ENCODE measurements around the gene ARHGAP10. TPM values are rescaled to one million over a fixed set of nuclear protein-coding genes. Genes with fewer than 3 reads are reported as not detected.

Gene ARHGAP10
- polyA plus RNA-seq, 1 experiment = 31.1 TPM

GRCh38 chr4:147944249-147944648 is 212.4 kb downstream of the ARHGAP10 start:
- no peaks in the 10 kb centered on the region for H3K27me3 ChIP-seq (ENCODE audit: control insufficient read depth, insufficient read depth, low read length)
- ChIA-PET POLR2A (no interaction called here), CTCF (interaction anchor here (0.5 to 1.0 kb wide), 2 partner anchors 30 to 77 kb away, joined by 3 to 6 read pairs; no protein-coding TSS in a partner anchor)
- H3K9me3 ChIP-seq (ENCODE audit: control insufficient read depth, insufficient read depth, low read length) = no peaks in the 10 kb centered on the region
- TF ChIP-seq, protein P1, sequence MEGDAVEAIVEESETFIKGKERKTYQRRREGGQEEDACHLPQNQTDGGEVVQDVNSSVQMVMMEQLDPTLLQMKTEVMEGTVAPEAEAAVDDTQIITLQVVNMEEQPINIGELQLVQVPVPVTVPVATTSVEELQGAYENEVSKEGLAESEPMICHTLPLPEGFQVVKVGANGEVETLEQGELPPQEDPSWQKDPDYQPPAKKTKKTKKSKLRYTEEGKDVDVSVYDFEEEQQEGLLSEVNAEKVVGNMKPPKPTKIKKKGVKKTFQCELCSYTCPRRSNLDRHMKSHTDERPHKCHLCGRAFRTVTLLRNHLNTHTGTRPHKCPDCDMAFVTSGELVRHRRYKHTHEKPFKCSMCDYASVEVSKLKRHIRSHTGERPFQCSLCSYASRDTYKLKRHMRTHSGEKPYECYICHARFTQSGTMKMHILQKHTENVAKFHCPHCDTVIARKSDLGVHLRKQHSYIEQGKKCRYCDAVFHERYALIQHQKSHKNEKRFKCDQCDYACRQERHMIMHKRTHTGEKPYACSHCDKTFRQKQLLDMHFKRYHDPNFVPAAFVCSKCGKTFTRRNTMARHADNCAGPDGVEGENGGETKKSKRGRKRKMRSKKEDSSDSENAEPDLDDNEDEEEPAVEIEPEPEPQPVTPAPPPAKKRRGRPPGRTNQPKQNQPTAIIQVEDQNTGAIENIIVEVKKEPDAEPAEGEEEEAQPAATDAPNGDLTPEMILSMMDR (IDR thresholded peaks at IDR 0.05; ENCODE audit: low read depth, low read length) = no peak
- no peak for DNase-seq (ENCODE audit: low read depth, low spot score)
- no peak overlapping the region for H3K27ac ChIP-seq (ENCODE audit: low read depth, low read length)
- no peak overlapping the region for H3K4me3 ChIP-seq (ENCODE audit: low read depth, low read length)

GRCh38 chr4:147944670-147945260 is 212.9 kb downstream of the ARHGAP10 start:
- Histone ChIP-seq H3K9me3 (ENCODE audit: control insufficient read depth, insufficient read depth, low read length) (no peaks in the 10 kb centered on the region), H3K27ac (ENCODE audit: low read depth, low read length) (no peak overlapping the region), H3K4me3 (ENCODE audit: low read depth, low read length) (no peak overlapping the region), H3K27me3 (ENCODE audit: control insufficient read depth, insufficient read depth, low read length) (no peaks in the 10 kb centered on the region)
- no peak for DNase-seq (ENCODE audit: low read depth, low spot score)
- ChIA-PET CTCF (no interaction called here), POLR2A (no interaction called here)
- TF ChIP-seq, protein P1 (IDR thresholded peaks at IDR 0.05; ENCODE audit: low read depth, low read length) = no peak

DNA sequence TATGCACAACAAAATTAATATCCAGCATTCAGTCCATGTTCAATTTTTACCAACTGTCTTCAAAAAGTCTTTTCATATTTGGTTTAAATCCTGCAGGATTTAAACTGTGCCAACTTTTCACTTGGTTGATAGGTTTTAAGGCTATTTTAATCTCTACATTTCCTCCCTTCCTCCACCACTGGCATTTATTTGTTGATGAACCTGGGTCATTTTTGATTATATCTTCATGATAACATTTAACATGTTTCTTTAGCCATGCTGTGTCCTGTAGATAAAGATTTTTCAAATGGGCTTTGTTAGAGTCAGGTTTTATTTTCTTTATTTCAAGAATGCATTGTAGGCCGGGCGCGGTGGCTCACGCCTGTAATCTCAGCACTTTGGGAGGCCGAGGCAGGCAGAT is 216.4 kb downstream of the ARHGAP10 start:
- H3K27me3 ChIP-seq (ENCODE audit: control insufficient read depth, insufficient read depth, low read length) = no peaks in the 10 kb centered on the region
- ChIA-PET POLR2A (no interaction called here), CTCF (no interaction called here)
- H3K9me3 ChIP-seq (ENCODE audit: control insufficient read depth, insufficient read depth, low read length) = no peaks in the 10 kb centered on the region
- no peak overlapping the region for H3K4me3 ChIP-seq (ENCODE audit: low read depth, low read length)
- no peak overlapping the region for H3K27ac ChIP-seq (ENCODE audit: low read depth, low read length)
- TF ChIP-seq, protein P1 (IDR thresholded peaks at IDR 0.05; ENCODE audit: low read depth, low read length) = no peak
- DNase-seq (ENCODE audit: low read depth, low spot score) = no peak

DNA sequence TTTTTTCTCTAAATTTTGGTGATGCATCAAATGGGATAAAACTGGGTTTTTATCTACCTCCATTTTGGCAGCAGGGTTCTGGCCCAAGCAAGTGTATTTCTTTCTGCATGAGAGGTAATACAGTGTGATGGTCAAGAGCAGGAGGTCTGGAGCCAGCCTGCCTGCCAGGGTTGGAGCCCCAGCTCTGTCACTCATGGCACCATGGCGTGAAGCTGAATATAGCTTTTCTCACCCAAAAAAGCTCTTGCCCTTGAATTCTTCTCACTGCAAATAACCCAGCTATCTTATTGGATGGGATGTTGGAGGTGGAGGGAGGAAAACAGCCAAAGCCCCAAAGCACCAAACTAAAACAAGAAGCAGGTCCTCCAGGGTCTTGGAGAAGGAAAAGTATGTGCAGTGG is 218.4 kb downstream of the ARHGAP10 start:
- ChIA-PET CTCF (interaction anchor here (1.2 kb wide), 1 partner anchor 84 kb away, joined by 5 read pairs; no protein-coding TSS in a partner anchor), POLR2A (no interaction called here)
- TF ChIP-seq, protein P1 (IDR thresholded peaks at IDR 0.05; ENCODE audit: low read depth, low read length) = no peak
- Histone ChIP-seq H3K27ac (ENCODE audit: low read depth, low read length) (no peak overlapping the region), H3K27me3 (ENCODE audit: control insufficient read depth, insufficient read depth, low read length) (no peaks in the 10 kb centered on the region), H3K9me3 (ENCODE audit: control insufficient read depth, insufficient read depth, low read length) (no peaks in the 10 kb centered on the region), H3K4me3 (ENCODE audit: low read depth, low read length) (no peak overlapping the region)
- no peak for DNase-seq (ENCODE audit: low read depth, low spot score)

- TF ChIP-seq, protein P1 (IDR thresholded peaks at IDR 0.05; ENCODE audit: low read depth, low read length) = no peak
- ChIA-PET POLR2A (no interaction called here), CTCF (interaction anchor here (1.2 kb wide), 1 partner anchor 84 kb away, joined by 5 read pairs; no protein-coding TSS in a partner anchor)
- Histone ChIP-seq H3K9me3 (ENCODE audit: control insufficient read depth, insufficient read depth, low read length) (no peaks in the 10 kb centered on the region), H3K27me3 (ENCODE audit: control insufficient read depth, insufficient read depth, low read length) (no peaks in the 10 kb centered on the region), H3K4me3 (ENCODE audit: low read depth, low read length) (no peak overlapping the region), H3K27ac (ENCODE audit: low read depth, low read length) (no peak overlapping the region)
- DNase-seq (ENCODE audit: low read depth, low spot score) = no peak
Measured at GRCh38 chr4:147950841-147951240, 219.0 kb downstream of the ARHGAP10 start.
